ENCODE data around the gene PATE4.

PATE4 gene

GRCh38 chr11:125869521-125869920, 36.4 kb downstream of the PATE4 start:
- no peak for DNase-seq (ENCODE audit: low read depth)
- no peak overlapping the region for H3K4me3 ChIP-seq (ENCODE audit: control insufficient read depth, low read depth, low read length)
- no peak for TF ChIP-seq CTCF (IDR thresholded peaks at IDR 0.05; ENCODE audit: control insufficient read depth, insufficient read depth, low read depth, low read length, missing control alignments)

DNA sequence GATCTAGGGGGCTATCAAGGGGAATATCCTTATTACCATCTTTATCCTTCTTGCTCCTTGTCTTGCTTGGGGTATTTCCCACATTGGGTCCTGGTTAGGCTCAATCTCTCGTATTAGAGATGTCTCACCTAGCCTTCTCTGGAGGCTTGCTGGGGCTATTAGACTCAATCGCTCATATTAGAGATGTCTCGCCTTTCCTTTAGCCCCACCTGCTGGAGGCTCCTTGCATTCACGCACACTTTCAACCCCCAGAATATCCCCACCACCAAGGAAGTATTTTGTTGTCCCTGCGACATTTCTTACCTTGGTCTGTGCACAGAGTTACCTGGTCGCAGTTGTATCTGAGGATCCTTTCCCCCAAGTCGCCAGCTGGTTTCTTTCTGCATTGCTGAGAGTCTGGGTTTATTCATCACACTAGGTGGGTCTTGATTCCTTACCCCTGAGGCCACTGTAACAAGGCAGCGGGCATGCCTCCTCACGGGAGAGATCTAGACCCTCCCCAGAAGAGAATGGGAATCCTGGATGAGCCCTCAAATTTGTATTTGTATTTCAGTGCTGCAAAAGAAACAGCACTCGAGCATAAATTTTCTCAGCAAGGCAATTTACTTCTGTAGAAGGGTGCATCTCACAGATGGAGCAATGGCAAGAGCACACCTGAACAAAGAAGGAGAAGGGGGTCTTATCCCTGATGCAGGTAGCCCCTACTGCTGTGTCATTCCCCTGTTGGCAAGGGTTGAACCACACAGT, 38.4 kb downstream of the PATE4 start:
- no peak for DNase-seq (ENCODE audit: low read depth)

DNA sequence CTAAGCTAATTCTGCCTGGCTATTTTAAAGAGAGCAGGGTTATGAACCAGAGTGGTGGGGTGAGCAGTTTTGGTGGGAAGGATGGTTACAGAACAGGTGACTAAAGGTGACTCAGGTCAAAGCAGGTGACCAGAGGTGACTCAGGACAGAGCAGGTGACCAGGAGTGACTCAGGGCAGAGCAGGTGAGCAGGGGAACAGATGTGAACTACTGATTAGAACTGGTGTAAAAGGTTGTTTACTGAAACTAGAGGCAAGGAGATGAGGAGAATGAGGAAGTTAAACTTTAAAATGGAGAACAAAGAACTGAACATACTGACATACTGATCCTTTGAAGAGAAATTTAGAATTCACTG, 39.0 kb downstream of the PATE4 start:
- no peak for TF ChIP-seq CTCF (IDR thresholded peaks at IDR 0.05; ENCODE audit: control insufficient read depth, insufficient read depth, low read depth, low read length, missing control alignments)
- no peak for DNase-seq (ENCODE audit: low read depth)
- no peak overlapping the region for H3K4me3 ChIP-seq (ENCODE audit: control insufficient read depth, low read depth, low read length)

More for the DNA sequence above, 38.4 kb downstream of the PATE4 start:
- peak; percentile 67 for TF ChIP-seq CTCF (IDR thresholded peaks at IDR 0.05; ENCODE audit: control insufficient read depth, insufficient read depth, low read depth, low read length, missing control alignments)
- no peak overlapping the region for H3K4me3 ChIP-seq (ENCODE audit: control insufficient read depth, low read depth, low read length)

DNA sequence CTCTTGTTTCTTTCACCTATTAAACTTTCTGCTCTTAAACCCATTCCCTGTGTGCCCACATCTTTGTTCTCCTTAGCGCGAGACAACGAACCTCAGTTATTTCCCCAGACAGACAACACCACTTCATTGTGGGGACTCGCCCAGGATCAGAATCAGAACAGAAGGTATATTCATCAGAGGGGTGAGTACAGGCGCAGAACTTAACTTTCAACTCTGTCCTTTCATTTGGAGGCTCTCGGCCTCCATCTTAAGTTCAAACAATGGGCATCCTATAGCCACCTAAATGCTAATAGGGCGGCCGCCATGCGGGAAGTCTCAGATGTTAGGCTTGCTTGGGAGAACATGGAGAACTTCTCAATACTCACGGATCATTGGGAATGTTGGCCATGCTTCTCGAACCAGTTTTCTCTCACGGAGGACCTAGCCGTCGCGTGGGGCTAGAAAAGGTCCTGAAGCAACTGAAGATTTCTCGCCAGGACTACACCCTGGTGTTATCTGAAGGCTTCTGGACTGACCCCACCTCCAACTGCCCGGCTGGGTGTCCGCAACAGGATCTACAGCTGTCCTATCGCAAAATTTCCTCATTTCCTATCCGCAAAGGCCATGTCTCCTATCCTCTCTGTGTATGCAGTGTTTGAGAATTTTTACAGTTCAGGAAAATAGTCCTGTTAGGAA, 40.9 kb downstream of the PATE4 start:
- no peak for TF ChIP-seq CTCF (IDR thresholded peaks at IDR 0.05; ENCODE audit: control insufficient read depth, insufficient read depth, low read depth, low read length, missing control alignments)
- no peak for DNase-seq (ENCODE audit: low read depth)
- no peak overlapping the region for H3K4me3 ChIP-seq (ENCODE audit: control insufficient read depth, low read depth, low read length)

GRCh38 chr11:125874556-125875124, 41.5 kb downstream of the PATE4 start:
- DNase-seq (ENCODE audit: low read depth) = peak; percentile 17
- no peak overlapping the region for H3K4me3 ChIP-seq (ENCODE audit: control insufficient read depth, low read depth, low read length)
- peak; percentile 84 for TF ChIP-seq CTCF (IDR thresholded peaks at IDR 0.05; ENCODE audit: control insufficient read depth, insufficient read depth, low read depth, low read length, missing control alignments)

DNA sequence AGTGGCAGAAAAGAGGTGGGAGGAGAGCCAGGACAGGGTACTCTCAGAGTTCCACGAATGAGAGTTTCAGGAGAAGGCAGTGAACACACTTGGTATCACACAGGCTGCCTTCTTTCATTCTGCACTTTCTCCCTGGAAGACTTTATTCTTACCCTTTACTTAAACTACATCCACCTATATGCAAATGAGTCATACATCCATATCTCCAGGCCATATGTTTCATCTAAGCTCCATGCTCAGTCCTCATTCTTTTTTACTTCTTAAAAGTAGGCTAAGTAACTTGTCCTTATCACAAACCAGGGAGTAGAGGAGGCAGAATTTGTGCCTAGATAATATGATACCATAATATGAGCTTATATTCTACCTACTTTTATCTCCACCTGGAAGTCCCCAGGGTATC, 48.2 kb downstream of the PATE4 start:
- TF ChIP-seq CTCF (IDR thresholded peaks at IDR 0.05; ENCODE audit: control insufficient read depth, insufficient read depth, low read depth, low read length, missing control alignments) = no peak
- no peak overlapping the region for H3K4me3 ChIP-seq (ENCODE audit: control insufficient read depth, low read depth, low read length)
- no peak for DNase-seq (ENCODE audit: low read depth)

All from AG09309 (cell line).